Duodenal mucosa (tissue), 2 donors: ENCODE measurements around the gene LIPG.

Experiments
- H3K27ac ChIP-seq: one replicate; pipeline ENCODE4 v1.7.0; 2013; ENCODE audit warnings: low read depth, low read length
- H3K27me3 ChIP-seq, 2 donors: one replicate each; pipeline ENCODE4 v1.7.0; 2013; ENCODE audit warnings: low read length in 2 of 2, control low read depth in 1 of 2; ENCODE audit not compliant: insufficient read depth in 2 of 2, control insufficient read depth in 1 of 2
- H3K36me3 ChIP-seq, 2 donors: one replicate each; pipeline ENCODE4 v1.7.0; 2013; ENCODE audit warnings: low read length in 2 of 2, control low read depth in 1 of 2; ENCODE audit not compliant: insufficient read depth in 2 of 2, control insufficient read depth in 1 of 2
- H3K4me1 ChIP-seq, 2 donors: one replicate each; pipeline ENCODE4 v1.7.0; 2013; ENCODE audit warnings: low read length in 2 of 2, control low read depth in 1 of 2; ENCODE audit not compliant: insufficient read depth in 2 of 2, control insufficient read depth in 1 of 2
- H3K4me3 ChIP-seq, 2 donors: one replicate each; pipeline ENCODE4 v1.7.0; 2013; ENCODE audit warnings: low read length in 2 of 2, low read depth in 1 of 2
- H3K9ac ChIP-seq, 2 donors: one replicate each; pipeline ENCODE4 v1.7.0; 2013; ENCODE audit warnings: low read length in 2 of 2, low read depth in 1 of 2
- H3K9me3 ChIP-seq, 2 donors: one replicate each; pipeline ENCODE4 v1.7.0; 2013; ENCODE audit warnings: low read length in 2 of 2, control low read depth in 1 of 2; ENCODE audit not compliant: control insufficient read depth in 1 of 2

The LIPG gene

DNA sequence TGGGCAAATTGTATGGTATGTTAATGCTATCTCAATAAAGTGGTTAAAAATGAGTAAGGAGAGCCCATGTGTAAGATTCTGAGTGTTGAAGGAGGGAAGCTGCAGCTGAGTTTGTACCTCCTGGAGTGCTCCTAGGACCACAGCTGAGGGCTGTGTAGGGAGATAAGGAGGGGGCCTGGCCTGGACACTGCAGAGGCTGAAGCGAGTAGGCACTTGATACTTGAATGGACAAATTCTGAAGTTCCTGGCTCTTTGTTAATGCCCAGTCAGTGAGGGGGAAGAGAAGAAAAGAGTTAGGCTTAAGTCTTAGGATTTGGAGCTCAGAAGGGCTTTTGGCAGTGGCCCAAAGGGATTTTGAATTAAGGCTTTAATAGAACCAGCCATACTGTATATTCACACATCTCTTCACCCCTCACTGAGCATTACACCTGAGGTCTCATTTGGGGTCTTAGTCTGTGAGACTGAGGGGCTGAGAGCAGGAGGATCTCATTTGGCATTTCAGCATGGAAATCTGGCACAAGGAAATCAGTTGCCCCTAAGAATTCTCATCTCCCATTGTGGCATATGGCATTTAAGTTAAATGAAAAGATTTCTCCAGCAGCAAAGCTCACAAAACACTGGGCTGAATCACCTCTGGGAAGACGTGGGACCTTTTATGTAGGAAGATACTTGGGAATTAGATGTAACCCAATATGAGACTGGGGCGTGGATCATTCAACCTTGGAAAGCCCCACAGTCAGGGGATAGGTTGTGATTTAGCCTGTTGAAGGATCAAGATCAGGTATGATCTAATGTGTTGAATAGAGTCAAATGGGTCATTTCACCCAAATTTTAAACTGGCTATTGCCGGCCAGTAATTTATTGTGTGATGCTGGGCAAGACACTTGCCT is 46.8 kb downstream of the LIPG start:
- Histone ChIP-seq H3K9ac (no peak overlapping the region), H3K27ac (no peak overlapping the region), H3K27me3 (no peaks in the 10 kb centered on the region), H3K4me3 (no peak overlapping the region), H3K9me3 (peaks cover 4 to 6% of the 10 kb centered on the region in 2 donors), H3K4me1 (peaks cover 20 to 23% of the 10 kb centered on the region in 2 donors), H3K36me3 (no peaks in the 10 kb centered on the region)

DNA sequence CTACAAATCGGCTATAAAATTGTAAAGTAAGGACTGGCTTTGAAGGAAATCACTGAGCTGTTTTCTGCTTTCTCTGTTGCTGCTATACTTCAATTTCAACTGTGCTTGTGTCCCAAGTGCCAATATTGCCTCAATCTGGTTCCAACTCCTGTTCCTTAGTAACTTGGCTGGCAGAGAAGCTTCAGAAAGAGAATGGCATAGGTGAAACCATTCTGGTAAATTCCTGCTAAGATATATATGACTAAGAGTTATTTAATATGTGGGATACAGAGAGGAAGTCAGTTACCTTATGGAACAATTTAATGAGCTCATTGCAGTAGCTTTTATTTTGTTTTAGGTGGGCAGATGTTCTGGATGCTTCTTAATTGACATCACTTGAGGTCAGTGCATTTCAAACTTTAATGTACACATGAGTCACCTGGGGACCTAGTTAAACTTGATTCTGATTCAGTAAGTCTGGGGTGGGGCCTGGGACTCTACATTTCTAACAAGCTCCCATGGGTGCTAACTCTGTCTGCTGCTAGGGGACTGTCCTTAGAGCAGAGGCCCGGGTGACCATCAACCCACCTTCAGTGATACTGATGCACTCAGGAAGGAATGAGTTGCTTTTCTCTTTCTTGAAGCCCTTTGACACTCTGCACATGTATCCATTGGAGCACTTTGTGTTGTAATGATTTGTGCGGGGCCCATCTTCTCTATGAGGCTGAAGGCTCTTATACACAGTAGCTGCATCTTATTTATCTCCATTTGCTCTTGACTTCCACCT is 47.6 kb downstream of the LIPG start:
- Histone ChIP-seq H3K9me3 (peaks cover 4 to 6% of the 10 kb centered on the region in 2 donors), H3K4me3 (no peak overlapping the region), H3K27ac (no peak overlapping the region), H3K36me3 (no peaks in the 10 kb centered on the region), H3K9ac (no peak overlapping the region), H3K4me1 (peaks cover 20 to 23% of the 10 kb centered on the region in 2 donors), H3K27me3 (no peaks in the 10 kb centered on the region)

DNA sequence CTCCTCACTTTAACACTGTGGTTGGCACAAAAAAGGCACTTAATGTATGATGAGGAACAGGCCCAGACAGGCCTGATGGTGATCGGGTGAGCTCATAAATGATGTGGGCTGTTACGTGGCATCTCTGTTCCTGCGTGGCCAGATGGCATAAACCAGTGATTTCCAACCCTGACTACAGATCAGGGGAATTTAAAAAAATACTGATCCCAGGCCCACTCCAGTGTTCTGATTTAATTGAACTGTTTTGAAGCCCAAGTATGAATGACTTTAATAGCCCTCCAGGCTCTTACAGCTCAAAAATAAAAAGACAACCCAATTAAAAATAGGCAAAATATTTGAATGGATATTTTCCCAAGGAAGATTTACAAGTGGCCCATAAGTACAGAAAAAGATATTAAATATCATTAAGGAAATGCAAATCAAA is 48.2 kb downstream of the LIPG start:
- peaks cover 4 to 5% of the 10 kb centered on the region in 2 donors for H3K9me3 ChIP-seq
- H3K4me1 ChIP-seq = peaks cover 20 to 23% of the 10 kb centered on the region in 2 donors
- no peaks in the 10 kb centered on the region for H3K27me3 ChIP-seq
- no peak overlapping the region for H3K9ac ChIP-seq
- no peaks in the 10 kb centered on the region for H3K36me3 ChIP-seq
- no peak overlapping the region for H3K27ac ChIP-seq
- H3K4me3 ChIP-seq = no peak overlapping the region

DNA sequence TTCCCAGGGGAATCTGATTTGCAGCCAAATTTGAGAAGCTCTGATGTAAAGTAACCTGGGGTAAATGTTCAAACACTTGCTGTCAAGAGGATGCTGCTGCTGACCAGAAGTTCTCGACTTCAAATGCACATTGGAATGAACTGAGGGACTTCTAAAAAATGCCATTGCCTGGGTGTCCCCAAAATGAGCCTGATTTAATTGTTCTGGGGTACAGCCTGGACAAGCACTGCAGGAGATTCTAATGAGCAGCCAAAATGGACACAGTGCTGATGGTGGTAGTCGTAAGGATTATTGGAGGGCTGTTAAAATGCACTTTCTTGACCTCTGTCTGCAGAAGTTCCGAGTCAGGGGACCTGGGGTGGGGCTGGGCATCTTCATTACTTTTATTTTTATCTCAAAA is 49.5 kb downstream of the LIPG start:
- H3K36me3 ChIP-seq = no peaks in the 10 kb centered on the region
- H3K4me1 ChIP-seq = peaks cover 20 to 23% of the 10 kb centered on the region in 2 donors
- H3K4me3 ChIP-seq = no peak overlapping the region
- H3K27ac ChIP-seq = no peak overlapping the region
- H3K9me3 ChIP-seq = no peaks in the 10 kb centered on the region
- H3K9ac ChIP-seq = no peak overlapping the region
- H3K27me3 ChIP-seq = no peaks in the 10 kb centered on the region

DNA sequence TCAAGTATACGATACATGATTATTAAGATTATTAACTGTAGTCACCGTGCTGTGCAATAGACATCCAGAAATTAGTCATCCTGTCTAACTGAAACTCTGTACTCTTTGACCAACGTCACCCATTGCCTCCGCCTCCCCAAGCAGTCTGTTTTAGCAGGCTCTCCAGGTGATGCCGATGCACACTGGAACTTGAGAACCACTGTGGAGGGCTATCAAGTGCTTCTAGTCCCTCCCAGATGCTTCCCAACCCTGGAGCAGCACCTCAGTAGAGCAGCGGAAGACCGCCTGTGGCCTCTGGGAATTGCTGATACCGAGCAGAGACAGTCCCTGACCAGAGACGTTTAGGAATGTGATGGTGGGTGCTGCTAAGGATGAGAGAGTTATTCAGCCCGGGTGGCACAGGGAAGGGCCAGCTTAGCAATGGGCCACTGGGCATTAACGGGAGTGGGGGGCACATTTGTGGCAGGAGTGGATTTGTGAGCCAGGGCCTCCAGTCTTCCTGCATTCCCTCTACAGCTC is 50.7 kb downstream of the LIPG start:
- H3K27ac ChIP-seq = no peak overlapping the region
- H3K36me3 ChIP-seq = no peaks in the 10 kb centered on the region
- H3K4me1 ChIP-seq = peaks cover 20 to 23% of the 10 kb centered on the region in 2 donors
- no peak overlapping the region for H3K4me3 ChIP-seq
- no peaks in the 10 kb centered on the region for H3K27me3 ChIP-seq
- H3K9ac ChIP-seq = no peak overlapping the region
- no peaks in the 10 kb centered on the region for H3K9me3 ChIP-seq

DNA sequence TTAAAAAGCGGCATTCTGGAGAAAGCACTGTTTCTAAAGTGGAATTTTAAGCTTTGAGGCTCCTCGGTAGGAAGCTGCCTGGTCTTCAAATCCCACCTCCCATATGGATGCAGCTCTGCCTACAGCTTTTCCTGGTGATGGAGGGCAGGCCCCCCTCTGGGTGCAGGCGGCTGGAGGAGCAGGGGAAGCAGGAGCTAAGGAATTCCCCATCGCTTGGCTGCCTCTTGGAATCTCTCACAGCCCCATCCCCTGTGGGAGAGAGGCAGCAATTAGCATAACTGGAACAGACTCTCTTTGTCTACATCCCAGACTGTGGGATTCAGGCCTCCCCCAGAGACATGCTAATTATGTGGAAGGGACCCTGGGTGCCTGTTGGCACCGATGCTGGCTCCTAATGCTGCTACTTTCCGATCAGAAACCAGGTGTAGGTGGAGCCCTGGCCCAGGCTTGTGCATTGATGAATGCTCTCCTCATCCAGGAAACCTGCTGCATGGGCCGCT is 51.3 kb downstream of the LIPG start:
- H3K9ac ChIP-seq = no peak overlapping the region
- H3K4me3 ChIP-seq = no peak overlapping the region
- H3K27ac ChIP-seq = no peak overlapping the region
- H3K9me3 ChIP-seq = no peaks in the 10 kb centered on the region
- peaks cover 20 to 23% of the 10 kb centered on the region in 2 donors for H3K4me1 ChIP-seq
- no peaks in the 10 kb centered on the region for H3K36me3 ChIP-seq
- H3K27me3 ChIP-seq = no peaks in the 10 kb centered on the region

DNA sequence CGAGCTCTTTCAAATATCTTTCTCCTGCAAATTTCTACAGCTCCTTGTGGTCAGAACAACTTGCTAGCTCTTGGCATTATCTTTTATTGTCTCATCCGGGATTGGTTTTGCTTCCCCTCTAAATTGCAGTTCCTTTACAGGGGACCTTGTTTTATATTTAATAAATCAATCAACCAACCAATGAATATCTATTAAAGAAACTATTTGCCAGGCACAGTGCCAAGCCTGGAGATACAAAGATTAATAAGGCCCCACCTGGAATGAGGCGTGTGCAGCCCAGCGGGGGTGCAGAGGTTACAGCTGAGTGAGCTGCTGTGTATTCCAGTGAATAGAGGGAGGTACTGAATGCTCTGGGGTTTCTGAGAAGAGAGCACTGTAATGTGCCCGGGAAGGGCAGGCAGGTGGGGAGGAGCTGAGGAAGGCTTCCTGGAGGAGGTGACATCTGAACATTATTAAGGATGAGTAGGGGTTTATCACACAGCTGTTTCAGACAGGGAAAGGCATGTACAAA is 51.8 kb downstream of the LIPG start:
- no peaks in the 10 kb centered on the region for H3K27me3 ChIP-seq
- H3K36me3 ChIP-seq = no peaks in the 10 kb centered on the region
- H3K9ac ChIP-seq = no peak overlapping the region
- H3K4me3 ChIP-seq = no peak overlapping the region
- no peak overlapping the region for H3K27ac ChIP-seq
- H3K4me1 ChIP-seq = peaks cover 23 to 26% of the 10 kb centered on the region in 2 donors
- H3K9me3 ChIP-seq = no peaks in the 10 kb centered on the region

DNA sequence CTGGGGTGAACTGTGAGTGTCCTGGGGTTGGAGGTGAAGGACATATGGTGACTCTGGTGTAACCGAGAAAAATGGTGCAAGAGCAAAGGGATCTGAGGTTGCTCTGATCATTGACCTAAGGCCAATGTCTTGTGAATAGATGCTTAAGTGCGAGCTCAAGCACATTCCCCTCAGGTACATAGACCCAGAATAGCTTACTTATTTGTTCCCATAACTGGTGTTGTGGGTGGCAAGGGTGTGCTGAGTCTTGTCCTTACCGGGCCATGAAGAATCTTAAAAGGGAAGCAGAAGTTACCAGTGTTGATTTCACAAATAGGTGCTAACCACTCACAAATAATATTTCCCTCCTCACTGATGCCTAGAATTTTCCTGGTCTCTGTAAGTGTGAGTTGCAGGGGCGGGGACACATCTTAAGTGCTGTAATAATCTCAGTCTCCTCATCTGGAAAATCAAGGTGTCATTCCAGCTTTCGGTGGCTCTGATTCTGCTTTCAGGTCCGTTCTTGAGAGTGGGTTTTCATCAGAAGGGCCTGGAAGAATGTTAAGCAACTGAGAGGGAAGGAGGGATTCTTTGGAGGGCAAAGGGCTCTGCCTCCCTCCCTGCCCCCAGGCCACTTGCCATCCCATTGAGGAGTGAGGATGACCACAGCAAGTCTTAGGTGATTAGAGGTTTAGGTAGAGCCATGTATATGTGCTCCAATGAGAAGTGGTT is 54.9 kb downstream of the LIPG start:
- no peaks in the 10 kb centered on the region for H3K36me3 ChIP-seq
- no peak overlapping the region for H3K4me3 ChIP-seq
- H3K27ac ChIP-seq = no peak overlapping the region
- no peaks in the 10 kb centered on the region for H3K27me3 ChIP-seq
- peaks cover 29 to 34% of the 10 kb centered on the region in 2 donors for H3K4me1 ChIP-seq
- H3K9me3 ChIP-seq = no peaks in the 10 kb centered on the region
- no peak overlapping the region for H3K9ac ChIP-seq

DNA sequence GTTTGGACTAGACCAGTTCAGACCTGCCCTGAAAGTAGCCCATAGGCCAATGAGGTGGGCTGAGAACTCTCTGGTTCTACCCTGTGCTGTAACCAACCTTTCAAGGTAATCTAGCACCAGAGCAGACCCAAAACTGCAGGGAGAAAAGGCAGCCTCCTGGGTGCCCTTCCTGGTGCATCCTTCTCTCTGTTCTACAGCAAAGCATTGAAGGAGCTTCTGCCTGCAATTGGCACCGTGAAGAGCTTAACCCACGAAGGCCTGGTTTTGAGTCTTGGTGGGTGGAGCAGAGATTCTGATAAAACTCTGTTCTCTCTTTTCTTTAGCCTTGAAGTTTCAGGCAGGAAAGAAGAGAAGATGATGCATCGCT is 55.5 kb downstream of the LIPG start:
- no peak overlapping the region for H3K9ac ChIP-seq
- no peaks in the 10 kb centered on the region for H3K36me3 ChIP-seq
- H3K27ac ChIP-seq = no peak overlapping the region
- H3K4me3 ChIP-seq = no peak overlapping the region
- H3K27me3 ChIP-seq = no peaks in the 10 kb centered on the region
- H3K9me3 ChIP-seq = no peaks in the 10 kb centered on the region
- H3K4me1 ChIP-seq = peaks cover 26 to 30% of the 10 kb centered on the region in 2 donors
